Breast epithelium (tissue), 4 donors: ENCODE data around the gene NOD2. TPM values are rescaled to one million over a fixed set of nuclear protein-coding genes. Genes with fewer than 3 reads are reported as not detected.

ENCODE experiments used
- DNase-seq, 2 donors: peaks; one replicate each; pipeline ENCODE4 v3.0.0-alpha.2; 2019; ENCODE audit warnings: low spot score in 2 of 2
- H3K27ac ChIP-seq, 2 donors: fragments of 200-600 bp; sonication (generic) in 1 of 2; one replicate each; pipeline ENCODE4 v1.5.1; 2016 to 2019; ENCODE audit warnings: mild to moderate bottlenecking in 1 of 2
- H3K27me3 ChIP-seq, 2 donors: fragments of 200-600 bp; sonication (generic) in 1 of 2; one replicate each; pipeline versions ENCODE4 v1.5.1 to v1.6.0; 2017 to 2019; ENCODE audit warnings: control low read depth in 1 of 2, mild to moderate bottlenecking in 1 of 2
- H3K36me3 ChIP-seq: fragments of 200-600 bp; one replicate; pipeline ENCODE4 v1.5.1; 2019
- H3K4me1 ChIP-seq, 2 donors: fragments of 200-600 bp; sonication (generic); one replicate each; pipeline ENCODE4 v1.5.1; 2016 to 2019; ENCODE audit warnings: control low read depth in 1 of 2
- H3K4me3 ChIP-seq, 3 donors: fragments of 200-600 bp; sonication (generic); 1 replicate in 2 of 3; 2 replicates in 1 of 3; pipeline ENCODE4 v1.5.1; 2016 to 2019; ENCODE audit warnings: mild to moderate bottlenecking in 3 of 3, moderate library complexity in 2 of 3
- H3K9me3 ChIP-seq, 2 donors: fragments of 200-600 bp; sonication (generic) in 1 of 2; one replicate each; pipeline ENCODE4 v1.5.1; 2016 to 2019; ENCODE audit warnings: control low read depth in 1 of 2
- CTCF ChIP-seq, 3 donors: fragments of 450-650 bp; IDR thresholded peaks; one replicate each; pipeline ENCODE4 v1.5.1; 2016 to 2017; ENCODE audit warnings: antibody characterized with exemption in 3 of 3, mild to moderate bottlenecking in 3 of 3, moderate library complexity in 3 of 3
- POLR2A ChIP-seq: fragments of 450-650 bp; IDR thresholded peaks from one replicate; pipeline ENCODE4 v1.6.1; 2016; ENCODE audit warnings: antibody characterized with exemption, mild to moderate bottlenecking, moderate library complexity
- POLR2AphosphoS5 ChIP-seq, 3 donors: sonication (generic); formaldehyde crosslinking; IDR thresholded peaks; one replicate each; pipeline ENCODE4 v1.6.1; 2017; ENCODE audit warnings: antibody characterized with exemption in 3 of 3
- intact Hi-C: fragments of 100-400 bp; cut with DNase I; formaldehyde crosslinking; loops from one replicate; pipeline ENCODE4 v1.15.1; 2023; ENCODE audit warnings: low total_unique reads
- total RNA-seq, 3 donors: library from RNA; depleted of rRNA; stranded (reverse); fragments of >200 nt; gene quantifications; one replicate each; pipeline ENCODE4 v1.1.0, GENCODE V29; 2016

NOD2 gene
- total RNA-seq, 3 donors from 2014 or later: 2.6 to 4.9 (median 3.8) TPM

- intact Hi-C loops: no loop called here
- Histone ChIP-seq H3K27ac (no peak overlapping the region), H3K4me3 (no peak overlapping the region), H3K36me3 (no peaks in the 10 kb centered on the region), H3K4me1 (no peaks in the 10 kb centered on the region), H3K9me3 (no peaks in the 10 kb centered on the region), H3K27me3 (no peaks in the 10 kb centered on the region)
- DNase-seq: no peak
- TF ChIP-seq POLR2AphosphoS5 (IDR thresholded peaks at IDR 0.05) (no peak), POLR2A (no peak), CTCF (IDR thresholded peaks at IDR 0.05) (no peak)
Observed at GRCh38 chr16:50651835-50652438, 41.5 kb upstream of the NOD2 start.

- Histone ChIP-seq H3K4me1 (no peaks in the 10 kb centered on the region), H3K9me3 (no peaks in the 10 kb centered on the region), H3K4me3 (no peak overlapping the region), H3K36me3 (no peaks in the 10 kb centered on the region), H3K27ac (no peak overlapping the region), H3K27me3 (no peaks in the 10 kb centered on the region)
- no peak for DNase-seq
- TF ChIP-seq CTCF (IDR thresholded peaks at IDR 0.05) (no peak), POLR2AphosphoS5 (IDR thresholded peaks at IDR 0.05) (no peak), POLR2A (no peak)
- intact Hi-C loops: no loop called here
Observed at GRCh38 chr16:50652836-50653425, 40.5 kb upstream of the NOD2 start.

- Histone ChIP-seq H3K27me3 (no peaks in the 10 kb centered on the region), H3K27ac (no peak overlapping the region), H3K4me3 (no peak overlapping the region), H3K9me3 (no peaks in the 10 kb centered on the region), H3K4me1 (no peaks in the 10 kb centered on the region), H3K36me3 (no peaks in the 10 kb centered on the region)
- intact Hi-C loops: no loop called here
- no peak for TF ChIP-seq CTCF (IDR thresholded peaks at IDR 0.05)
- no peak for TF ChIP-seq POLR2AphosphoS5 (IDR thresholded peaks at IDR 0.05)
- no peak for TF ChIP-seq POLR2A
- no peak for DNase-seq
Observed at GRCh38 chr16:50653633-50654519, 39.5 kb upstream of the NOD2 start.

- H3K4me1 ChIP-seq: no peaks in the 10 kb centered on the region
- no peaks in the 10 kb centered on the region for H3K36me3 ChIP-seq
- no peaks in the 10 kb centered on the region for H3K27me3 ChIP-seq
- TF ChIP-seq CTCF (IDR thresholded peaks at IDR 0.05): no peak
- H3K9me3 ChIP-seq: no peaks in the 10 kb centered on the region
- H3K27ac ChIP-seq: no peak overlapping the region
- intact Hi-C loops: no loop called here
- H3K4me3 ChIP-seq: no peak overlapping the region
- DNase-seq: no peak
Observed at GRCh38 chr16:50655558-50656055, 37.8 kb upstream of the NOD2 start.

GRCh38 chr16:50657241-50657640 lies 36.2 kb upstream of the NOD2 start:
- intact Hi-C loops: no loop called here
- Histone ChIP-seq H3K36me3 (no peaks in the 10 kb centered on the region), H3K4me1 (no peaks in the 10 kb centered on the region)

More at GRCh38 chr16:50657241-50657640, 36.2 kb upstream of the NOD2 start:
- Histone ChIP-seq H3K9me3 (no peaks in the 10 kb centered on the region), H3K4me3 (no peak overlapping the region), H3K27me3 (no peaks in the 10 kb centered on the region), H3K27ac (no peak overlapping the region)
- TF ChIP-seq POLR2A (no peak), CTCF (IDR thresholded peaks at IDR 0.05) (no peak), POLR2AphosphoS5 (IDR thresholded peaks at IDR 0.05) (no peak)
- no peak for DNase-seq
